GM12873 (cell line): ENCODE data around the gene EMILIN2.

Experiments used
- TF ChIP-seq, protein P1 (sequence below): IDR thresholded peaks from 2 replicates; pipeline ENCODE4 v1.5.1; 2012; ENCODE audit warnings: low read depth, mild to moderate bottlenecking, moderate library complexity, low read length, control low read depth; ENCODE audit not compliant: insufficient read depth; ENCODE audit errors: missing control alignments

EMILIN2 gene

DNA sequence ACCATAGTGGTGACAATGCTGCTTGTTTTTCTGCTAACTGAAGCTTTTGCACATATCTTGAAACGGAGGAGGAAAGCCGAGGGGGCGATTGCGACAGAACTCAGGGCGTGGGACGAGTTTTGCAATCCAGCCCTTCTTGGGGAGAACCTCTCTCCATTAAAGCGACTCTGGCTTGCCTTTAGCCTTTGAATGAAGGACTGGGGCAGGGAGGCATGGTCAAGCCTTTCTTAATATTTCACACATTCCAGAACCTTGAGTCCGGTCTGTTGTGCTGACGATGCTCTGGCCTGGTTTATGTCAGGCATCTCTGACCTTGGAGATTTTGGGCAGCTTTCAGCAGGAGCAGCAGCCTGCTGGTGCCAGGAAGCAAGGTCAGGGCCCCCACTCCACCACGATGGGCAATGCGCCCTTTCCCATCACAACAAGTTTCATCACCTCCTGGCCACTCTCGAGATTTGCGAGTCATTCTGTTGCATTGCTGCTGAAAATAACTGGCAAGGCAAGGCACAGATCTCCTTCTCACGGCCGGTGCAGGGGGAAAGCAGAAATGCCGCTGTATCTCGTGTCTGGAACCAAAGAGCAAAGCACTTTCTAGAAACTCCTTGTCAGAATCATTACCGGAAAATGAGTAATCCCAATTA is 10.8 kb downstream of the EMILIN2 start:
- TF ChIP-seq, protein P1, sequence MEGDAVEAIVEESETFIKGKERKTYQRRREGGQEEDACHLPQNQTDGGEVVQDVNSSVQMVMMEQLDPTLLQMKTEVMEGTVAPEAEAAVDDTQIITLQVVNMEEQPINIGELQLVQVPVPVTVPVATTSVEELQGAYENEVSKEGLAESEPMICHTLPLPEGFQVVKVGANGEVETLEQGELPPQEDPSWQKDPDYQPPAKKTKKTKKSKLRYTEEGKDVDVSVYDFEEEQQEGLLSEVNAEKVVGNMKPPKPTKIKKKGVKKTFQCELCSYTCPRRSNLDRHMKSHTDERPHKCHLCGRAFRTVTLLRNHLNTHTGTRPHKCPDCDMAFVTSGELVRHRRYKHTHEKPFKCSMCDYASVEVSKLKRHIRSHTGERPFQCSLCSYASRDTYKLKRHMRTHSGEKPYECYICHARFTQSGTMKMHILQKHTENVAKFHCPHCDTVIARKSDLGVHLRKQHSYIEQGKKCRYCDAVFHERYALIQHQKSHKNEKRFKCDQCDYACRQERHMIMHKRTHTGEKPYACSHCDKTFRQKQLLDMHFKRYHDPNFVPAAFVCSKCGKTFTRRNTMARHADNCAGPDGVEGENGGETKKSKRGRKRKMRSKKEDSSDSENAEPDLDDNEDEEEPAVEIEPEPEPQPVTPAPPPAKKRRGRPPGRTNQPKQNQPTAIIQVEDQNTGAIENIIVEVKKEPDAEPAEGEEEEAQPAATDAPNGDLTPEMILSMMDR, result no peak

DNA sequence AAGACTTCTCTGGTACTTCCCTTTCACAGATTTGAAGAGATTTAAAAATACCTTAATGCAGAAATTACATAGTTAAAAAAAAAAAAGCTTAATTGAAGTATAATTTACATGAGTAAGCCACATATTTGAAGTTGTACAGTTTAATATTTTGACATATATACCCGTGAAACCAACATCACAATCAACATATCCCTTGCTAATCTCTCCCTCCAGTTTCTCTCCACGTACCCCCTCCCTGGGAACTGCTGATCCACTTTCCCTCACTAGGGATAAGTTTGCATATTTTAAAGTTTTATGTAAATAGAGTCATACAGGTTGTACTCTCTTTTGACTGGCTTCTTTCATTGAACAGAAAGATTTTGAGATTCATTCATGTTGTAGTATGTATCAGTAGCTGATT is 22.4 kb downstream of the EMILIN2 start:
- TF ChIP-seq, protein P1, result no peak

DNA sequence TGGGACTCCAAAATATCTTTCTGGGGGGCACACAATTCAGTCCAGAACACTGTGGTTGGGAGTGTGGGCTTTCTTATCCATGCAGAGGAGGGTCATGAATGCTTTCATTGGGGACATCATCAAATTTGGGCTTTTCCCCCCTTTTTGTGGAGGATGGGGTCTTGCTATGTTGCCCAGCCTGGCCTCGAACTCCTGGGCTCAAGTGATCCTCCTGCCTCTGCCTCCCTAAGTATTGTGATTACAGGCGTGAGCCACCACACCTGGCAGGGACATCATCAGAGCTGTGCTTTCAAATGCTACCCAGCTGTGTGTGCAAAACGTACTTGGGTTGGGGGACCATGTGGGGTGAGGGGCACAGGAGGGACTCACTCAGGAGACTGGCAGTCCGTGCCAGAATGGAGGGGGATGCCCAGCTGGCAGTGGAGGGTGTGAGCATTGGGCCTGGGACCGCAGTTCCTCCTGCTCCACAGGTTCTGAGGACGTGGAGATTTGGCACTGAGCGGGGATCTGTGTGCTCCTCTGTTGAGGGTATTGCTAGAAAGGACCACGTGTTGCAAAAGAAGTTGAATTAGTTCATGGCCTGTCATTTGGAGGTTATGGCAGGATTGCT is 24.4 kb downstream of the EMILIN2 start:
- TF ChIP-seq, protein P1, result no peak

DNA sequence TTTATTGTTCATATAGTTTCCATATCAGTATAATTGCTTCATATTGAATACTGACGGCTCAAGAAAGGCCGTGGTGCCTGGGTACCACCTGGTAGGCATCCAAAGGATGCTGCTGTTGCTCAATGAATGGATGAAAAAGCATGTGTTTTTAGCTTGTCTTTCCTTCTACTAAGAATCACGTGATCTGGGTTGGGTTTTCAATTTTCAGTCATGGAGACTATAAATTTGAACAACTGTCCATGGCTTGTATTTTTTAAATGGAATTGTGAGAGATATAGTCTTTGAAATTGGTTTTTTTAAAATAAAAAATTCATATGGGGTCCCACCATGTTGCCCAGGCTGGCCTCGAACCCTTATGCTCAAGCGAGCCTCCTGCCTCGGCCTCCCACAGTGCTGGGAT is 25.3 kb downstream of the EMILIN2 start:
- TF ChIP-seq, protein P1, result no peak

DNA sequence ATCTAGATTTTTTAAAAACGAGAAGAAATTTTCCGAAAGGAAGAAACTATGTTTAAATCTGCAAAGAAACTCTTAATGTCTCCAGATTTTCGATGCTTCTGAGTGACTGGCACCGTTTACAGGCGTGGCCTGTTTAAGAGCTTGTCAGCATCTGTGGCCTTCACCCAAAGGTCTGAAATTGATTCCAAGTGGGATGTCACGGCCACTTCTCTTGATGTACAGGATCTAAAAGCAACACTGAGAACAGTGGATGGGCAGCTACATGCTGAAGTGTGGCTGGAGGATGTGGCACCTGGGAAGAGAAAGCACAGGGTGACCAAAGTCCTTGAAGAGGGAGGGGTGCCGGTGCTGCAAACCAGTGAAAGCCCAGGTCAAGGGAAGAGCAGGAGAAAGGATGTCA is 28.0 kb downstream of the EMILIN2 start:
- TF ChIP-seq, protein P1, result no peak

DNA sequence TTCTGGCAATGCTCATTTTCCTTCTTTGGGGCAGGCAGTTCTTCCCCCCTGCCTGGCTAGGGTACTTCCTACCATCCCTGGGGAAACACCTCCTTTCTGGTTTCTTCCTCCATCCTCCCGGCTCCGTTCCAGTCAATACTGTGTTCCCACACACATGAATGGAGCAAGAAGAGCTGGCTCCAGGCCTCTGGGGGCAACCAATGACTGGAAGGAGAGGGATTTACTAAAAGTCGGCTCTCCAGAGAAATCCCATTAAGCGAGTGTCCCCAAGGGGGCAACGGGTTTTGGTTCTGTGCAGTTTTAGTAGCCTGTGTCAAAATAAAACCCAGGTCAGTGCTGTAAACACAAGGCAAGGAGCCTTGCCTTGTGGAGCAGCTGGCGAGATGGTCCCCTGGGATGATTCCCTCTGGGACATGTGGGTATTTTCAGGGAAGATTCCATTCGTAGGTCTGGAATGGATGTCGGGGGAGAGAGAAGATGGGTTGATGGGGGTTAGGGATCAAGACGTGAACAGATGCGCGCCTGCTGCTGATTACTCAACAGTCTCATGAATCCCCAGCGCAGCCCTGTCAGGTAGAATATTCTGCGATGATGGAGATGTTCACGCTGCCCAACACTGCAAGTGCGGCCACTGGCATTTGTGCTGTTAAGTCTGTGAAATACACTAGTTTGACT is 32.0 kb downstream of the EMILIN2 start:
- TF ChIP-seq, protein P1, result no peak

DNA sequence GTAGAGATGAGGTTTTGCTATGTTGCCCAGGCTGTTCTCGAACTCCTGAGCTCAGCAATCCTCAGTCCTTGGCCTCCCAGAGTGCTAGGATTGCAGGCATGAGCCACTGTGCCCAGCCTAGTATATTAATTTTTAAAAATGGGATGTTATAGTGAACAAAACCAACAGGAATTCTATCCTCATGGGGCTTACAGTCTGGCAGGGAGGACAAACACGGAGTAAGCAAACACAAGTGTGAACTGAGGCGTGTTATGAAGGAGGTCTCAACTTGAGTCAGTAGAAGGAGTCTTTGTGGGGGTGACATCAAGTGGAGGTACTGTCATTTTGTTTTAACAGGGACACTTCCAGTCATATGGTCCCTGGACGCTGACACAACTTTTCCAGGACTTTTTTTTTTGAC is 33.1 kb downstream of the EMILIN2 start:
- TF ChIP-seq, protein P1, result no peak
